Endothelial cell of umbilical vein (primary cell): Measurements from ENCODE around the gene MACROD2. TPM values are rescaled to one million over a fixed set of nuclear protein-coding genes. Genes with fewer than 3 reads are reported as not detected.

Source experiments
- BruUV-seq: library from RNA; stranded (reverse); fragments of 400-500 nt; replicated peaks from 2 replicates; lab custom pipeline; 2021; lab: Mats Ljungman, UMichigan
- CTCF ChIA-PET: fragments of 300-600, 350-600 bp; sonication (Branson Sonifier 250); formaldehyde crosslinking; loops from one replicate; lab custom pipeline; 2021; ENCODE audit warnings: antibody characterized with exemption, inconsistent platforms; lab: Charles Lee
- POLR2A ChIA-PET: fragments of 300-600, 350-600 bp; sonication (Branson Sonifier 250); formaldehyde crosslinking; loops from one replicate; lab custom pipeline; 2021; ENCODE audit warnings: antibody characterized with exemption, inconsistent platforms; lab: Charles Lee
- DNase-seq: peaks from one replicate; pipeline ENCODE4 v3.0.0-alpha.2; 2011; ENCODE audit warnings: low read depth, low spot score
- FAIRE-seq: peaks from 2 replicates; lab custom pipeline; 2011; peaks lifted over from hg19 to GRCh38; lab: Jason Lieb, UNC
- H2AFZ ChIP-seq: 2 replicates; pipeline ENCODE4 v1.6.0; 2012; ENCODE audit warnings: low read depth, low read length, control low read depth, inconsistent platforms
- H3K27ac ChIP-seq: 2 replicates; pipeline ENCODE4 v1.5.1; 2011; ENCODE audit warnings: low read depth, mild to moderate bottlenecking, control low read depth, low read length, moderate library complexity; ENCODE audit not compliant: insufficient read depth
- H3K27me3 ChIP-seq, 2 experiments: 2 replicates each; pipeline versions ENCODE4 v1.6.0 to v1.6.1; 2011; ENCODE audit warnings: low read length in 2 of 2, mixed read lengths in 1 of 2; ENCODE audit not compliant: control insufficient read depth in 2 of 2, insufficient read depth in 2 of 2
- H3K36me3 ChIP-seq, 2 experiments: 2 replicates in 1 of 2; 3 replicates in 1 of 2; pipeline ENCODE4 v1.5.1; 2011; ENCODE audit warnings: low read length in 2 of 2, mild to moderate bottlenecking in 1 of 2, moderate library complexity in 1 of 2; ENCODE audit not compliant: control insufficient read depth in 2 of 2, insufficient read depth in 2 of 2; ENCODE audit errors: extremely low read depth in 1 of 2
- H3K4me1 ChIP-seq: 3 replicates; pipeline ENCODE4 v1.5.1; 2011; ENCODE audit warnings: mild to moderate bottlenecking, low read length; ENCODE audit not compliant: control insufficient read depth, insufficient read depth; ENCODE audit errors: extremely low read depth
- H3K4me2 ChIP-seq: 2 replicates; pipeline ENCODE4 v1.6.1; 2011; ENCODE audit warnings: low read length, control low read depth, mixed read lengths; ENCODE audit not compliant: insufficient read depth
- H3K4me3 ChIP-seq, 3 experiments: fragments of 200-600 bp in 1 of 3; sonication (generic), shearing (Covaris generic) in 1 of 3; replicated peaks in 1 of 3; 2 replicates each; pipeline ENCODE4 v1.5.1; 2011 to 2016; ENCODE audit warnings: control low read depth in 3 of 3, low read length in 3 of 3, mild to moderate bottlenecking in 2 of 3, inconsistent platforms in 1 of 3, low read depth in 1 of 3, moderate library complexity in 1 of 3; ENCODE audit not compliant: insufficient read depth in 1 of 3
- H3K79me2 ChIP-seq: 2 replicates; pipeline ENCODE4 v1.6.0; 2012; ENCODE audit warnings: low read length, inconsistent platforms; ENCODE audit not compliant: control insufficient read depth, insufficient read depth
- H3K9ac ChIP-seq: replicated peaks from 2 replicates; pipeline ENCODE3; 2011; ENCODE audit warnings: low read length, control low read depth; ENCODE audit not compliant: insufficient read depth; ENCODE audit errors: extremely low read depth
- H3K9me1 ChIP-seq: replicated peaks from 3 replicates; pipeline ENCODE4 v1.6.0; 2011; ENCODE audit warnings: mild to moderate bottlenecking, low read length; ENCODE audit not compliant: control insufficient read depth, insufficient read depth; ENCODE audit errors: extremely low read depth
- H3K9me3 ChIP-seq: replicated peaks from 2 replicates; pipeline ENCODE4 v1.5.1; 2012; ENCODE audit warnings: low read length, inconsistent platforms; ENCODE audit not compliant: control insufficient read depth, insufficient read depth
- H4K20me1 ChIP-seq: replicated peaks from 2 replicates; pipeline ENCODE3; 2011; ENCODE audit warnings: mild to moderate bottlenecking, low read length; ENCODE audit not compliant: control insufficient read depth, insufficient read depth; ENCODE audit errors: extremely low read depth
- CTCF ChIP-seq, 2 donors: IDR thresholded peaks; 1 replicate in 1 of 2; 2 replicates in 1 of 2; pipeline ENCODE4 v1.5.1; 2011; ENCODE audit warnings: low read length in 2 of 2, mild to moderate bottlenecking in 2 of 2, moderate library complexity in 2 of 2, control low read depth in 1 of 2, inconsistent platforms in 1 of 2, low read depth in 1 of 2; ENCODE audit not compliant: insufficient read depth in 1 of 2; ENCODE audit errors: extremely low read depth in 1 of 2
- EZH2 ChIP-seq: IDR thresholded peaks from 2 replicates; pipeline ENCODE4 v1.6.1; 2012; ENCODE audit warnings: borderline replicate concordance, low read depth, mild to moderate bottlenecking, moderate library complexity, low read length, inconsistent platforms; ENCODE audit not compliant: severe bottlenecking
- FOS ChIP-seq: IDR thresholded peaks from 2 replicates; pipeline ENCODE4 v1.6.1; 2011; ENCODE audit warnings: mild to moderate bottlenecking, low read length, moderate library complexity, borderline replicate concordance; ENCODE audit not compliant: insufficient read depth
- GATA2 ChIP-seq: IDR thresholded peaks from 2 replicates; pipeline ENCODE4 v1.7.0; 2011; ENCODE audit warnings: low read depth, mild to moderate bottlenecking, moderate library complexity, mixed read lengths, low read length; ENCODE audit not compliant: insufficient read length, insufficient read depth
- JUN ChIP-seq: IDR thresholded peaks from 2 replicates; pipeline ENCODE4 v1.6.1; 2011; ENCODE audit warnings: borderline replicate concordance, low read depth; ENCODE audit not compliant: insufficient read length, insufficient read depth
- MAX ChIP-seq: IDR thresholded peaks from 2 replicates; pipeline ENCODE4 v1.6.1; 2011; ENCODE audit not compliant: insufficient read depth, insufficient read length
- MYC ChIP-seq: IDR thresholded peaks from one replicate; pipeline ENCODE4 v1.6.1; 2011; ENCODE audit warnings: mild to moderate bottlenecking, low read depth, low read length
- POLR2A ChIP-seq: IDR thresholded peaks from 2 replicates; pipeline ENCODE4 v1.6.1; 2012; ENCODE audit warnings: low read depth, mild to moderate bottlenecking, control low read depth, low read length
- POLR2AphosphoS5 ChIP-seq: IDR thresholded peaks from 2 replicates; pipeline ENCODE4 v1.6.1; 2012; ENCODE audit warnings: low read depth, mild to moderate bottlenecking, control low read depth, low read length, moderate library complexity; ENCODE audit not compliant: insufficient read depth
- dilution Hi-C: fragments of 300-500 bp; cut with MboI; formaldehyde crosslinking; loops from one replicate; pipeline ENCODE4 v1.15.0; 2019; ENCODE audit warnings: low sequenced_read_pairs; ENCODE audit not compliant: extremely low pct_ligation_motif_present
- intact Hi-C: fragments of 100-400 bp; cut with micrococcal nuclease; formaldehyde crosslinking; loops from one replicate; pipeline ENCODE4 v1.10.0; 2022
- polyA plus RNA-seq, 4 experiments: library from polyadenylated mRNA; depleted of rRNA in 3 of 4; stranded (reverse) in 3 of 4; unstranded in 1 of 4; fragments of >200 nt; gene quantifications; 2 replicates each; pipeline versions ENCODE4 v1.2.1 to v1.2.3, GENCODE V29; 2011 to 2012; ENCODE audit warnings: missing spikeins in 1 of 4
- total RNA-seq: library from RNA; stranded (reverse); gene quantifications from 2 replicates; pipeline ENCODE4 v1.2.3, GENCODE V29; 2021

MACROD2 gene
- total and polyA plus RNA-seq, 2 donors (not counting 3 experiments of a cell fraction or from before 2014, with no cell fraction given): 0.11 to 0.73 TPM

- FAIRE-seq: peak; percentile 4
- TF ChIP-seq CTCF (IDR thresholded peaks at IDR 0.05; ENCODE audit: extremely low read depth in 1 of 2, insufficient read depth in 1 of 2, low read depth in 1 of 2, low read length in 2 of 2) (peak; percentile 33 to 51), MYC (no peak)
- H3K4me1 ChIP-seq: peaks cover 5% of the 10 kb centered on the region
- intact Hi-C loops (loop anchor here (10.0 kb wide), 1 partner anchor 1600 kb away; no protein-coding TSS in a partner anchor), dilution Hi-C loops (no loop called here)
- peaks cover 0 to 2% of the 10 kb centered on the region in 2 experiments for H3K27me3 ChIP-seq
- H3K4me2 ChIP-seq: no peak overlapping the region
- H3K9me3 ChIP-seq: no peaks in the 10 kb centered on the region
- no peak overlapping the region for H3K4me3 ChIP-seq
- H4K20me1 ChIP-seq: no peaks in the 10 kb centered on the region
- H3K27ac ChIP-seq: no peak overlapping the region
- ChIA-PET CTCF (interaction anchor here (0.7 to 4.9 kb wide), 7 partner anchors 13 to 1596 kb away, joined by 3 to 145 read pairs (median 5); no protein-coding TSS in a partner anchor), POLR2A (no interaction called here)
- BruUV-seq: no TSS peak
- peak; percentile 33 for DNase-seq
- no peaks in the 10 kb centered on the region for H3K9me1 ChIP-seq
- H3K79me2 ChIP-seq: no peaks in the 10 kb centered on the region
- no peak overlapping the region for H3K9ac ChIP-seq
- no peak overlapping the region for H2AFZ ChIP-seq
- H3K36me3 ChIP-seq: no peaks in the 10 kb centered on the region
Measured at GRCh38 chr20:14334306-14334930, 339.1 kb downstream of the MACROD2 start.

- H3K4me2 ChIP-seq: no peak overlapping the region
- H3K4me3 ChIP-seq: no peak overlapping the region
- no peak overlapping the region for H3K27ac ChIP-seq
- peaks cover 5% of the 10 kb centered on the region for H3K4me1 ChIP-seq
- no TSS peak for BruUV-seq
- intact Hi-C loops (loop anchor here (5.0 to 10.0 kb wide), 3 partner anchors 257 to 1600 kb away; no protein-coding TSS in a partner anchor), dilution Hi-C loops (no loop called here)
- TF ChIP-seq POLR2AphosphoS5 (no peak), CTCF (IDR thresholded peaks at IDR 0.05; ENCODE audit: extremely low read depth in 1 of 2, insufficient read depth in 1 of 2, low read depth in 1 of 2, low read length in 2 of 2) (no peak), POLR2A (no peak), FOS (no peak), MYC (no peak), EZH2 (no peak), MAX (no peak), JUN (no peak), GATA2 (no peak)
- H3K79me2 ChIP-seq: no peaks in the 10 kb centered on the region
- H4K20me1 ChIP-seq: no peaks in the 10 kb centered on the region
- no peak overlapping the region for H2AFZ ChIP-seq
- no peak for DNase-seq
- no peaks in the 10 kb centered on the region for H3K36me3 ChIP-seq
- ChIA-PET POLR2A (no interaction called here), CTCF (interaction anchor here (1.0 to 4.9 kb wide), 3 partner anchors 902 to 1567 kb away, joined by 3 to 145 read pairs (median 5); no protein-coding TSS in a partner anchor)
- H3K9ac ChIP-seq: no peak overlapping the region
- H3K9me1 ChIP-seq: no peaks in the 10 kb centered on the region
- FAIRE-seq: no peak
- no peaks in the 10 kb centered on the region for H3K9me3 ChIP-seq
- peaks cover 0 to 2% of the 10 kb centered on the region in 2 experiments for H3K27me3 ChIP-seq
Measured at GRCh38 chr20:14335052-14335451, 339.7 kb downstream of the MACROD2 start.
